Activated T-helper 1 cell treated with anti-CD3 and anti-CD28 coated beads, Interleukin-2, amount 50 U/mL, for 16 hours (primary cell): ENCODE measurements around the gene SBF2.

Source experiments
- DNase-seq, 2 donors: peaks; one replicate each; pipeline ENCODE4 v3.0.0-alpha.2; 2020; ENCODE audit warnings: low read depth in 1 of 2, low spot score in 1 of 2

Gene SBF2

DNA sequence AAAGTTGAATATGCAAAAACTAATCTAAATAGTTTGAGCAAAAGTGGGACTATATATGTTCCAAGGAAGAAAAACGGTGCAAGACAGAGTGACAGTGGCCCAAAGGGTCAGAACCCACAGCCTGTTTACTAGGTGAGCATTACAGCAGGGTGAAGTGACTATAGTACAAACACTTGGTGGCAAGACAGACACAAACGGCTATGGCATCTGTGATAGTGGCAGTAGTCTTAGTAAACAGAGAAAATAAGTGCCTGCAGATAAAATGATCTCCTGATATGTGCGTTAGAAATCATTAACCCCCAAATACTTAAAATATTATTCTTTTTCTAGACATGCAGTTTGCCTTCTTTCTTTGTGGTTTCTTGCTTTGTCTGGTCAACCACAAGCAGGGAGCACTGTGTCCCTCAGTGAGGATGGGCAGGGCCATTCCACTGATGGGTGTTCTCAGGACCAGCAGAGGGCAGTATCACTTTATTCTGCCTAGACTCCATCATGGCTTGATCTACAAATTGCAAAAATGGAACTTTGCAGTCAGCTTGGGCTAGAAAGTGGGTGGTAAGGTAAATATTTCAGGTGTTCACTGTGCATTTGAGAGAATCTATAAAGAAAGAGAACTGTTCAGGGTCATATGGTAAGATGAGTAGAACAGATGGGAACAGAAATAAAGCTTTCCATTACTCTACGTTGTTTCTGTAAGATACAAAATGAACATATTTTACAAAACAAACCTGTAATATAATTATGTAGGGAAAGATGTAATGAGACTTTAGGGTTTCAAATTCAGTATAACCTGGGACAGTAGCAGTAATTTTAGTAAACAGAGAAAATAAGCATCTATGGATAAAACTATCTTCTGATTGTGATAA lies 431.9 kb downstream of the SBF2 start:
- no peak for DNase-seq

DNA sequence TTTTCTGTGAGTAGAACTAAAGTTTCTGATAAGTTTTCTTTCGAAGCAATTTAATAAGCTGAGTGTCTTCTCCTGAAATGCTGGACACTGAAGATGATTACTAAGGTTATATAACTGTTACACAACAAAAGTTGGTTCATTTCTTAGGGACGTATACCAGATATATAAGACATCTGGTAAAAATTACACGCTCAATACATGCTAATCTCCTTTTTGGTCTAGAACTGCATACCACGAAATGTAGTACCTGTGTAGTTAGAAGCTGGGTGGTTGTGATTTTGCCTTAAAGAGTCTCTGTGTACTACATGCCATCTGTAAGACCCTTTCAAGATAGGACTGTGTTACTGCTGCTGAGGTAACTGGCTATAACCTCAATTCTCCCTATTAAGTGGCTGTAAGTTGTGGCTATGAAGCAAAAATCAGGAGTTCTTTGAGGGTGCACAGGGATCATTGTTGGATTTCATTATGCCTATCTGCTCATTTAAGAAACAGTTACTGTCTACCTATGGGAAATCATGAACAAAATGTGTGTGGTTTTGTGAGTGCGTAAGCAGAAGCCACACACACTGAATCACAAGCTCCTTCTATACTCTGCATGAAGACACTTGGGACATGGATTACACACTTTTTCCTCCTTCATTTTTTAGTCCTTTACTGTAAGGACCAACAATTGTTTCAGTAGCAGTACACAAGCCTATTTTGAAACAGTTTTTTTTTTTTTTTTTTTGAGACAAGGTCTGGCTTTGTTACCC lies 434.3 kb downstream of the SBF2 start:
- no peak for DNase-seq

DNA sequence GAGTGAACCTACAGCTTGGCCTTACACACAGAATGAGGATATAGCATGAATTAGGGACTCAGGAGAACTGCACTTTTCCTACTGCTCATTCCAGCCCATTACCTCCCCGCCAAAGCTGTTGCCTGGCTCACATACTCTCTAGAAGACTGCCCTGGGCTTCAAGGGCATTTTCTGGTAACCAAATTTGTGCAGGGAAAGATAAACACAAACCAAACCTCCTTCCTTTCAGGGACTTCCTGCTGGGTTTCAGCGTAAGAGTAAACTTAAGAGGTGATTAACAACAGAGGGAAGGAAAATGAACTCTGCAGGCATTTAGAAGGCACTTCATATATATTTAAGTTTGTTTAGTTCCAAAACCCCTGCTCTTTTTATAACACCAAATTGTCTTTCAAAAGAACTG lies 435.2 kb downstream of the SBF2 start:
- DNase-seq: no peak

GRCh38 chr11:9858218-9858617 lies 435.8 kb downstream of the SBF2 start:
- no peak for DNase-seq

DNA sequence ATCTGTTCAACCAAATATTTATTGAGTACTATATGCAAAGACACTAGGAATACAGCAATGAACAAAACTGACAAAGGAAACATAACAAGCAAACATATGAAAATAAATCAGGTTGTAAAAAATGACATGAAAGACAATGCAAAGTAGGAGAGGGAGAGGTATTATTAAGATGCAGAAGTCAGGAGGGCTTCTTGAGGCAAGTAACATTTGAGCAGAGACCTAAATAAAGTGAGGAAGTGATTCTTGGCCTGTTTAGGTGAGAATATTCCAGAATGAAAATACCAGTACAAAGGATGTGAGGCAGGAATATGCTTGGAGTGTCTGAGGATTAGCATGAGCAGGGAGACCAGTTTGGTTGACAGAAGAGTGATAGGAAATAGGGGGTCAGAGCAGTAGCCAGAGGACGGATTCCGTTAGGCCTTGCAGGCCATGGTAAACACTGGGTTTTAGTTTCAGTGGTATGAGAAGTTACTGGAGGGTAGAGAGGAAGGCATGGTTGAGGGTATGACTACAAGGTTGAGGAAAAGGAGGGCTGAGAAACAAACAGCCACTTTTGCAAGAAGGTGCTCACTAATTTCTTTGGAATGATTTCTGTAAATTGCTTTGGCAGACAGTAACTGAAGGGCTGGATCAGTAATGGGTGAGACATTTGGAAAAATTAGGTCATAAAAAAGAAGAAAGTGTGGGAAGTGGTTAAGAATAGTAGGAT lies 438.3 kb downstream of the SBF2 start:
- no peak for DNase-seq

GRCh38 chr11:9853929-9854552 lies 440.0 kb downstream of the SBF2 start:
- no peak for DNase-seq

DNA sequence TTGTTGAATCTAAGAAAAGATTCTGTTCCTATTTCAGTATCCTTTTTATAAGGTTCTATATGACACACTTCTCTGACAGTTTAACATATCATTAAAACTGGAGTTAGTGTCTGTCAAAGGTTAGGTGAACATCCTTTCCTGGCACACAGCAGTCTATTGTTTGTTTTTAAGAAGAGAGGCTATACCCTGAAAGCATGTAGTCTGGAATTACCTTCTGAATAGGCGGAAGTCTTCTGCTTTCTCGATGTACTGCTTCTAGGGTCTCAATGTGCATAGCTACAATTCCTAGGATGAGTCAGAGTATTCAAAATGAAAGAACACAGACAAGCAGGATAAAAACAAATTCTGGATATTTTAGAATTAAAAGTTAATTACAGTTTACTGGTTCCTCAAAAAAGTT lies 441.6 kb downstream of the SBF2 start:
- DNase-seq: no peak

- DNase-seq: no peak
Measured at GRCh38 chr11:9851366-9851765, 442.7 kb downstream of the SBF2 start.

GRCh38 chr11:9850224-9850895 lies 443.7 kb downstream of the SBF2 start:
- no peak for DNase-seq

DNA sequence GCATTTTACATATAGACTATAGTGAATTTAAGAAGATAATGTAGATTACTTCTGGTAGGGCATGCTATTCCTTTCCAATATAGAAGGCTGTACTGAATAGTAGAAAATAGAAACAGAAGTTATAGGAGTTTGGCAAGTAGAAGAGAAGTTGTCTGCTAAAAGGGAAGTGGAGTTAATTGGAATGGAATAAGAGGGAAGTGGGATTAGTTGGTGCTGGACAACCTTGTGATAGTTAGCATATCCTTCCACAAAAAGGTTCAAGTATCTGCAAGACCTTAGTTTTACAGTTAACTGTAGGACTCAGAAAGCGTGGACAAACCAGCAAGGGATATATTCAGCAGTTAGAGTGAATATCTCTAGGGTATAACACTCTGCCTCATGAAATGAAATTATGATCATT lies 444.6 kb downstream of the SBF2 start:
- DNase-seq: no peak

GRCh38 chr11:9847636-9848035 lies 446.4 kb downstream of the SBF2 start:
- no peak for DNase-seq

DNA sequence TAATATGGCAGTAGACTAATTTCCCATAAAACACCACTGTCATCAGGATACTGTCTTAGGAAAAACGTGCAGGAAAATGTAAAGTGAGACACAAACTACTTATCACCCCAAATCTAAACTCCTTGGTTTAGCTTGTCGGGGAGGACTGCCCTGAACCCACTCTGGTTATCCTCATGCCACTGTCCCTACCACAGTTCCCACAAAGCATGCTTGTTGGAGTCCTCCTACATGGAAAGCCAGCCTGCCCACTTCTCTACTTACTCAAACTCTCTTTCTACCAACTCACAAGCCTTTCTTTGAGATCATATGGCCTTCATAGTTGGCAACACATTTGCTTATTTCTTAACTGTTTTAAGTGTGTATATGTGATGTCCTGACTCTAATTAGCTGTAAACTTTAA lies 451.1 kb downstream of the SBF2 start:
- no peak for DNase-seq

- no peak for DNase-seq
Measured at GRCh38 chr11:9840460-9841004, 453.5 kb downstream of the SBF2 start.

- no peak for DNase-seq
Measured at GRCh38 chr11:9839550-9839949, 454.5 kb downstream of the SBF2 start.

DNA sequence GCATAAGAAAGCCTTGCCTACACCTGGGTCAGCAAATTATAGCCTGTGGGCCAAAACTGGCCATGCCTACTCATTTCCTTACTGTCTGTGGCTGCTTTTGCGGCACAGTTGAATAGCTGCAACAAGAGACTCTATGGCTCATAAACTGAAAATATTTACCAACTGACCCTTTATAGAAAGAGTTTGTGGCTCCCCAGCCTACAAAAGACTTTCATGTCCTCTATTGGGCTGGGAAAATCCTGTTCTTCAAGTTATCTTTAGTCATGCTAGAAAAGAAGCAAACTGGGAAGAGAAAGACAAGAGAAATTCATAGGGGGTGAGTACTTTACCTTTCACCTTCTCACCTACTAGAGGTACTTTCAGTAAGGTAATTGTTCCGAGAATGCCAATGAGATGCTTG lies 455.1 kb downstream of the SBF2 start:
- DNase-seq: no peak

DNA sequence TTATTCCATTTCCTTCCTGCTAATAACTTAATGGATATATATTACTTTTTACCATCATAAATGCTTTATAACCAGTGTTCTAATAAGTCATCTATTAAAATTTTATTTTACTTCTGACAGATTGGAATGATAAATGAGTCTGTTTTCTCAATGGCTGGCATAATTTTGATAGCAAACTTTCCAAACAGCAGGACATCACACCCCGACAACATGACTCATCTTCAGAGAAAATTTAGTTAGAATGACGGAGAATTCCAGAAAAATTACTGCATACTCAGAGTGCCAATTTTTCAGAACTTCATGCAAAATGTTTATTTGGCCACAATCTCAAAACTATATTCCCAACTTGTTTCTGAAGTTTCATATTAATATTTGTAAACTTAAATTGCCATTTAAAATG lies 455.8 kb downstream of the SBF2 start:
- no peak for DNase-seq

GRCh38 chr11:9834291-9834690 lies 459.7 kb downstream of the SBF2 start:
- DNase-seq: no peak

- DNase-seq: no peak
Measured at GRCh38 chr11:9831122-9831521, 462.9 kb downstream of the SBF2 start.

- DNase-seq: no peak
Measured at GRCh38 chr11:9827708-9828107, 466.3 kb downstream of the SBF2 start.

DNA sequence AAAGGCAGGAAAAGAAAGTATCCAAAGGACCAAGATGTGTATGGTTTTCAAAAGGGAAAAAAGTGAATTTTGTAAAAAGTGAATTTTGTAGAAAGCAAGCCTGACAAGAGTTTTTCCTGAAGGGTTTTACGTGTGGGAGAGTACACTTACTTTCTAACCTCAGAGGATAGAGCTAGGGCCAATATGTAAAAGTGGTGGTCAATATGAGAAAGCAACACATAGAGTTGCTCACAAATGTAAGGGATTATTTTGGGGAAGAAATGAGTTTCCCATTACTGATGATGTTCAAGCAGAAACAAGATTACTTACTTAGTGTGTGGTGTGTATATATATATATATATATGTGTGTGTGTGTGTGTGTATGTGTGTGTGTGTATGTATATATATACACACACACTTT lies 467.6 kb downstream of the SBF2 start:
- DNase-seq: no peak

DNA sequence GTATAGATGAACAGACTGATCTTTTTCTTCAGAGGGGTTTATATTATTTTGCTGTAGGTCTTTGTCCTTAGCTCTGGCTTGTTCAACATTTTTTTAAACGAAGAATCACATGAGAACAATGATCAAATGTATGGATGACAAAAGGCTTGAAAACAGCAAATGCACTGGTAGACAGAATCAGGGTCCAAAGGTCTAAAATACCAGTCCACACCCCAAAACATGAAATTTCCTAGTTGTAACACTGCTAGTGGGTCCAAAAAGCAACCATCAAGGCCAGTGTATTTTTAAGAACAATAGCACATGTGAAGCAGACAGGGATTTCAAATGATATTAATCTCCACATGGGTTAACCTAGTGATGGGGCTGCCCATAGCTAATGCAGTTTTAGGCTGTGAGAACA lies 468.1 kb downstream of the SBF2 start:
- no peak for DNase-seq
